CD4-positive, alpha-beta T cell treated with Interleukin-4 for 4 hours (primary cell): ENCODE results near the gene NDNF.
A peak's percentile ranks its signal among the peaks of the same experiment; 100 is the strongest.

Source experiments
- DNase-seq: peaks from one replicate; pipeline ENCODE4 v3.0.0-alpha.2; 2020

NDNF gene

DNA sequence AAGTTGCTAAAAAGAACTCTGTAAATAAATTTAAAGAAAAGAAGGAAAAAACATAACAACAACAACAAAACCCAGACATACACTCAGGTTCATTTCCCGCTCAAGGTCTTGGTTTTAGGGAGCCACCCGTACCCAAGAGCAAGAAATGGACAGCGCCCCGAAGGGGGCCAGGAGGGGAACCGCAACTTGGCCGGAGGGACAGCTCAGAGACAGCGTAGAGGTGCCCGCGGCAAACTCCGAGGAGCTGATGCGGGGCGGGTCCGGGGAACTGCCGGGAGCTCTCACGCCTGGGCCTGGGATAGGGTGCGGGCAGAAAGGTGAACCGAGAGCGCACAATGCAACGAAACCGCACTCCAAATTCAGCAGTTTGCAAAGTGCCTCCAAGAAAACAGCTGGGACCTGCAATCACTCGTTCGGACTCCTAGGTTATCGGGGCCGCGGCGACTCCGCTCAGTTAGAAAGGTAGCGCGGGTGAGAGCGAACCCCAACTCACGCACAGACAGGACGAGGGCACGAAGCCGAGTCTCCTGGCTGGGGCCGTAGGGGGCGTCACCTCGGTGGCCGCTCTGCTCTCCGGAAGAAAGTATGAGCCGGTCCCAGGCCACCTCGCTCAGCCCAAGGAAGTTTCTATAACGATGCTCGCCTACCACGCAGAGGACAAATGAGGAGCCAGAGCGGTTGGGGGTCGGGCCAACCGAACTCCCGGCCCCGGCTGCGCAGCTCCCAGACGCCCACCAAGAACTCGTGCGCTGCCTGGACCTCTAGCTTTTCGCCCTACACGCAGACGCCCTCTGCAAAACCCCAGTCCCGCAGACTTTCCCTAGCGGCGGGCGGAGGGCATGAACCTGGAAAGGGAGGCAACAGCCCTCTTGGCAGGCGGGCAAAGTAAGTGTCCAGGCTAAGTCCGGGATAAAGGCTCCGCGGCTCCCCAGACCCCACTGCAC is 1.4 kb downstream of the NDNF start:
- no peak for DNase-seq

DNA sequence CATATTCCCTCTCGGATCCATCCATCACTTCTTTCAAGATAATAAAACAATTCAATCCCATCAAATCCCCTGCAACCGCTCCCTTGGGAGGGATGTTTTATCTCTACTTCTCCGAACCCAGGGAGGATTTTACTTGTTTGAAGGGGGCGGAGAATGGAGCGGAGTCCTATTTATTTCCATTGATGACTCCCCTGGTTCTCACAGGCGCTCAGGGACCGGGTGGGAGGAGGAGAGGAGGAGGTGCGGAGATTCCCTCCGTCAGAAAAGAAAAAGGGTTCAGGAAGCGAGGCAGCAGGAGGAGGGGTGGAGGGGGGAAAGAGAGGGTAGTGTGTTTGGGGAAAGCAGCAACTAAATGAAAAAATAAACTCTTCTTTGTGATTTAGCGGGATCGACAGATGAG is 2.1 kb downstream of the NDNF start:
- no peak for DNase-seq

DNA sequence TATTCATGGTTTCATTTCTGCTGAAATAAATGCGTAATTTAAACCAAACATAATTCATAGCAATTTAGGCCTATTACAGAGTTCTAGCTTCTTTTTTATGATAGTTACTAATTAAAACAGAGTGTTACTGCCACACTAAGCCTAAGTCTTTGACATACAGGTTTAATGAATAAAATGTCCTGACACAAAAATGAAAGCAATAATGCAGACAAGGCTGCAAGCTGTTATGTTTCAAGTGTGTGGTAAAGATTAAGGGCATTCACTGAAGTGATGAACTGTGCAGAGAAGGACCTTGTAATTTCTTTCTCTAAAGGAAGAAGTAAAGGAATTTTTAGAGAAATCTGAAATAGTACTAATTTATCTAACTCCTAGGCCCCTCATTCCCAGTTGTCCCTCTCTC is 2.9 kb downstream of the NDNF start:
- no peak for DNase-seq

DNA sequence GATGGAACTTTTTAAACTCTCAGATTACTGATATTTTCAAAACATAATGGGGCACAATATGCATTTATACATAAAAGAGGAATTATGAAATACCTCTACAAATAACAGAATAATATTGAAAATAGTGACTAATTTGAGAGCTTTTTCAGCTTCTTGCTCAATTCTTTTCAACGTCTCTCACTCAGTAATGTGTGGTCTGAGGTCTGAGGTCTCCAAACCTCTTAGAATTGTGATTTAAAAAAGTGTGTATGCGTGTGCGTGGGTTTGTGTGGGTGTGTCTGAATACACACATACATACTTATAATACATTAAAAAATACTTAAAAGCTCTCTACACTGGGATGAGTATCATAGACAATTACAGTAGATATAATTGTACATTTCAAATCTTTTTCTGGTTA is 7.9 kb downstream of the NDNF start:
- DNase-seq = no peak

DNA sequence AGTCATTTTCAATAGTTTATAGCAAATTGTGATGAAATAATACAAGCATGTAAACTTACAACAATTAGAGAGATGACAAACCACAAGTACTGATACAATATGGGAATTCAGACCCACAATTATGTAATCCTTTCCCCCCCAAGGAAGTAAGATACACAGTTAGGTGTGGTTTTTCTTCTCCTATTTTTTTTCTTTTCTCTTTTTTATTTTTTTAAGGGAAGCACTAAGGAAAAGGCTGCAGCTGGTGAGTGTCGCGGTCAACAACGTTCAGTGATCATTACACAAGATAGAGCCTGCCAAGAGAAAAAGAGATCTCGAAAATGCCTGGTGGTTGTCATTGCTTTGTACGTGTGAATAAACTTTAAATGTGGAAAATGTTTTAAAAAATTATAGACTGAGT is 9.8 kb downstream of the NDNF start:
- no peak for DNase-seq

DNA sequence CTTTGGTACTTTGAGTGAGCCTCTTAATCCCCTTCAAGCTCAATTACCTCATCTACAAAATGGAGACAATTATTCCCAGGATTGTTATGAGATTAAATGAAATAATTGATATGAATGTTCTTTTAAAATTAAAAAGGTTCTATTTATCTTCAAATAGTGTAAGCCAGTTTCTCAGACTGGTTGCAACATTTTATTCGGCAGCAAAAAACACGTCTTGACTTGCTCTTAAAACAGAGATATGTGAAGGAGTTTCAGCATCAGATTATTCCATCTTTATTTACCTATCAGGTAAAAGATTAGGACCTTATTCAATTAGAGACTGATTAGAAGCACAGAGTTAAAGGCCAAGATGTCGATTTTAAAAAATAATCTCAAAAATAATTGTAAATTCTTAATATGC is 10.5 kb downstream of the NDNF start:
- no peak for DNase-seq

DNA sequence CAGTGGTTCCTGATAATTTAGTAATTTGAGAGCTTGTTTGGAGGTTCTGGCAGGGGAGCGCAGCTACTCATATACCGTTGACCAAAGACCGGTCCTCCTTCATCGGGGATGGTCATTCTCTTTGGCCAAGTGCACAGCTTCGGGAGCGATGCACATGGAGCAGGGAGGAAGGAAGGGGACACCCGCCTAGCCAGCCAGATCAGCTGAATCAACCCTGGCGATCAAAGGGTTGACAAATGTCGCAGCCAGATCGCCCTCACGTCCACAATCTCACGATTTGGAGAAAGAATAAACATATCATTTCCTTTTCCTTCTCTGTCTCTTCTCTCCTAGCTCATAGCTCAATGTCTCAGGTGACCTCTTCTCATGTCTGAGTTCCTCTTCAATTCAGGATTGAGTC is 11.1 kb downstream of the NDNF start:
- DNase-seq = no peak

DNA sequence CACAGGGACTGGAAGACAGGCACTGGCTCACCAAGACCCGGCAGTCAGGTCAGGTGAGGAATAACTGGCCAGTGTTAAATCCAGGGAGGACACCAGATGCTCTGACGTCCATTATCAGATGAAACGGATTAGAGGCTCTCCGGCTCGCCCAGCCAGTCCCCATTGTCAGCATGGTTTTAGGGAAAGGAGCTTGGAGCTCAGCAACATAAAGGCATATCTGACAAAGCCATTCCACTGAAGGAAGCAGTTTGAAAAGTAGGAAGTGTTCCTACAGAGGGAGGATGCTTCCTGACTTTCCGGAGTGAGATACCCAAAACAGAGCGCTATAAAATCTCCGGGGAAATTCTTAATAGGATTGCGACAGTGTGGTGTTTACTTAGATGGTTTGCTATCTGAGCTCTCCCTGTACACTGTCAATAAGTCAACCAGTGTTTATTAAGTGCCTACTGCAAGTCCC is 14.8 kb downstream of the NDNF start:
- no peak for DNase-seq

DNA sequence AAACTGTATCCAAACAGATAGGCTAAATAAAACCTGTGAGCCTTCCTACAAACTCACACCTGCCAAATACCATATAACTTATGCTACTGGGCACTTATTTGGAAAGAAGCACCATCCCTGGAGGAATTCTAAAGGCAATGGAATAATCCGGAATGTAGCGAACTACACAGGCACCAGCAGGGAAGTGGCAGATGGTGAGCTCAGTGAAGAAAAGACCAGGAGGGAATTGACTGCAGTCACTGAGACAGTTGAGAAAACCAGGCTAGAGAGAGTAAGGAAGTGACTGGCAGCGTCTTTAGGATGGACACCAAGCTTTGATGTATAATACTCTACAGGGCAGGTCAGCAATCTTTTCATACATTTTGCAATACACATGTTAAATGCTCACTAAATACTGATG is 16.3 kb downstream of the NDNF start:
- no peak for DNase-seq

DNA sequence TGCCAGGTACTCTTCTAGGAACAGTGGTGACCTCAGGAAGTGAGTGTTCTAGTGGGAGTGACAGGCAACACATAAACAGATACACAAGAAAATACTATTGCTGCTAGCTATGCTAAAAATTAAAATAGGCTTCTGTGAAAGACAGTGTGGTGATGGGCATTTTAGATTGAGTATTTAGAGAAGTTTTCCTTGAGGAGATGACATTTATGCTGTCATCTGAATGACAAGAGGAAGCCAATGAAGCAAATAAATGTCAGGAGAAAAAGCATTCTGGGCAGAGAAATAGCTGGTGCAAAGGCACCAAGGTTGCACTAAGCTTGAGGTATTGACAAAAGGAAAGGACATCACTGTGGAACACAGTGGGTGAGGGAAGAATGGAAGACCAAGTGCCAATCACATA is 18.0 kb downstream of the NDNF start:
- DNase-seq = no peak

DNA sequence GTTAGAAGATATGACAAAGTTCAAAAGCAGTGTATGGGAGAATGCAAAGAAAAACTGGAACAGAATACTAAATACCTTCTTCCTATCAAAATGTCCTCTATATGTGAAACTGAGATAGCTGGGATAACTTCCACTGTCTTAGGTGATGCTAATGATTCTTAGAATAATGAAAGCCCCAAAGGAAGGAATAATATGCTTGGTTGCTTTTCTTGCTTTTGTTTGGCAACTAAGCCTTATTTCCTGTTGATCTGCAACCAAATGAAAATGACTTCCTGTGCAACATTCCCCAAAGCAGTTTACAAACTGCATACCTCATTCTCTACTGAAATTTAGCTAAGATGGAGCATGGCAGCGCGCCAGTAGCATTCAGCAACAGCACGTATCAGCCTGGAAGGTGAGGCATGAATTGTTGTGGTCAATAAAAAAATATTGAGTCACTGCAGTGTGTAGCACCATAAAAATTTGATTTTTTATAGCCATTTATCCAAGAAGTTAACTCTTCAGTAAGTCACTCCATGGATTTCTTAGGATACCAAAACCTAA is 18.7 kb downstream of the NDNF start:
- no peak for DNase-seq

DNA sequence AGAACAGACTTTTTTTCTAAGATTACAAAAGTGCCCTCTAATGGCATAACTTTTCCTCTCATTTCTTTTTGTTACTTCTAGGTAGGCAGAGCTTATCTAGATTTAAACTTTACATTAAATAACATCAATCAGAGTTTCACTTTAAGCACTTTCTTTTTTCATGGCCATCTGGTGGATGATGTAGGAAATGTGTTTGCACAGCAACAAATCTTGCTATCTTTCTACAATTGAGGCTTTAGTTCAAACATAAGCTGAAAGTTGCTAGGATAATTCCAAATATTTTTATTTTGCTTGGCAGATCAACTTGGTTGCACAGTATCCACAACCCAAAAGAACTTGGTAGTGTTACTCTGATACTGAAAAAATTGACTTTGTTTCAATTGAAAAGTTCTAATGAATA is 22.0 kb downstream of the NDNF start:
- no peak for DNase-seq

DNA sequence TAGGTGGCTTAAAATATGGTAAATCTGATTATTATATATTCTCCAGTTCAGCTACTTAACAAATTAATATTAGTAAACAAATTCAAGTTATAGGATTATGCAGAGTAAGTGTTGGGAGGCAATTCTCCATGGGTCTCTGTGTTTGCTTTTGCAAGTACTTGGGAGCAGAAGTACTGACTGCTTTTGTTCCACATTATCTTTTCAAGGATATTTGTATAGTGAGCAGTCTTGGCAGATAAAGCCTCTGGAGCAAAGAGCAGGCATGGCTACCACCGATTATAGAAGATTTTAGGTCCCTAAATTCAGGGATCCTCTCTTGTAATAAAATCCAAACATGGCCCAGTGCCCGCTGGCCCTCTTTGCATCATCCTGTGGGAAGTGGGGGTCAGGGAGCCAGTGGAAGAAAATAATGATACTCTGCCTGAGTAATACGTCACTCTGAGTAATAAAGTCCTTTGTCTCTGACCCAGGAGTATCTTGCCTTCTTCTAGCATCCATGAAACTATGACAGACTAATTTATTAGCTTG is 23.2 kb downstream of the NDNF start:
- no peak for DNase-seq

DNA sequence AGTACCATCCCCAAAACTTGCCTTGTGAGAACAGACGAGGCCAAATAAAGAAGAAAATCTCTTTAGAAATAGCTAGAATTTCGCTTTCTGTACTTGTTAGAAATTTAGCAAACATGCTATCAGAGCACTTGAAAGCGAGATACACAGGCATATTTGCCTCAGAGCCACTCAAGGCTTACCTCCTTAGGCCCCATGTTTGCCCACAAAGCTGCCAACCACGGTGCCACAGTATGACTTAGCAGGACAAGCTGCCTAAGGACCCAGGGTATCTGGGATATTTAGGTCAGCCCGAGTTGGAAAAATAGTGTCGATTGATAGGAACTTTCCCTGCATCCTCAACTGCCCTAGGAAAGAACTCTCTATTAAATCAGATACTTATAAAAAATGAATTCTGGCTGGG is 24.2 kb downstream of the NDNF start:
- DNase-seq = no peak

DNA sequence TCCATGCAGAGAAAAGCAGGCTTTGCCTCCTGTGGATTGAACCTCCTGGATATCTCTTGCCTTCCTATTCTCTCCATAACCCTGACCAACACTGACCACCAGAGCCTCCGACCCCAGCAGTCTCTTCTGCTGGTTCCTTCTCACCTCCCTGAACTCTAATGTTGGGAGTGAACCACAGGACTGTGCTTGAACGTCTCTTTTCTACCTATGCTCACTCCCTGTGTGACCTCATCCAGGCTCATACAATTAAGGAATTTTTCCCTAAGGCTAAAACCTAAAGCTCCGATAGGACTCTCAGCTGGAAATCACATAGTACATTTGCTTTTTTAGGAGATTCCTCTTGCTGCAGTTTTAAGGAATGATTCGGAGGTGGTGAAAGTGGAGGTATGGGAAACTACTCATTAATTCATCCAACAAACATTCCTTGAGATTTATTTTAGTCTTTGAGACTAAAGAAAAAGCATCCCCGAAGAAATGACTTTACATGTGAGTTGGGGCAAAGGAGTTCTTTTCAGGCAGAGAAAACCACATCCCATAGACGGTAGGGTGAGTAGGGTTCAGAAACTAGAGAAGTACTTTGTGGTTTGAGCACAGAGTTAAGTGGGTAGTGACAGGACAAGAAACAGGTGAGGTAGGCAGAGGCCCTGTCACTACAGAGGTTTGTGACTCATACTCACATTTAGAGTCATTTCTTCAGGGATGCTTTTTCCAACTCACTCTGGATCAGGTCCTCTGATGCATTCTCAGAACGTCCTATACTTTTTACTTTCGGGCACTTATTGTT is 30.8 kb downstream of the NDNF start:
- DNase-seq = peak; percentile 15

DNA sequence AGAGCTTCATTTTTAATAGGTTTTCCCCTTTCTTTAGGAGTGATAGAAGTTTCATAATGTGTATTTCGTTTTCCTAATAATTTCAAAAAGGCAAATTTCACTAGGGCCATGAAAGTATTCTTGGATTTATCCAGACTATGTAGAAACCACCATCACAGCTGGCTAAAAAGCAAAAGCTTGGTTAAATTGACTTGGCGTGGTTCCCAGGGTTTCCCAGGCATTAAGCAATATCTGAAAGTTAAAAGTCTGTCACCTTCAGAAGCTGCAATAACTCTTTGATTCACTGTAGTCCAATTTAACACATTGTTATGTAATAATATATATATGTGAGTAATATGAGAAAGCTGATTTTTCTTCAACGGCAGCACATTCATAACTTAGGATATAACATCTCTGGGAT is 38.3 kb downstream of the NDNF start:
- no peak for DNase-seq

DNA sequence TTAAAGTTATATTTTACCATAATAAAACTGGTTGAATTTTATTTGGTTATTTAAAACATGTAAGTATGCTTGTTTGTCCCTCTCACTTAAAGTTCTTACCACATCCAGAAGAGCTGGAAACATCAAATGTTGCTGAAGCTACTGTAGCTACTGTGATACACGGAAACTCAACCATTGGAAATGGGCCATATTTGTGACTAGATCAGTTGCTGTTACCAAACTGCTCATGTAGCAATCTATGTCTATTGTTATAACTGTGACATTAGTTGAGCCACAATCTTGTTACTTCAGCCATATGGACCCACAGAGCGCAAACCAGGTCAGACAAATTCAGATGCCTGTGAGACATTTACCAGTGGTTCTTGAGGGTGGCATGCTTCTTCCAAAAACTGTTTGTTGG is 41.6 kb downstream of the NDNF start:
- DNase-seq = no peak

DNA sequence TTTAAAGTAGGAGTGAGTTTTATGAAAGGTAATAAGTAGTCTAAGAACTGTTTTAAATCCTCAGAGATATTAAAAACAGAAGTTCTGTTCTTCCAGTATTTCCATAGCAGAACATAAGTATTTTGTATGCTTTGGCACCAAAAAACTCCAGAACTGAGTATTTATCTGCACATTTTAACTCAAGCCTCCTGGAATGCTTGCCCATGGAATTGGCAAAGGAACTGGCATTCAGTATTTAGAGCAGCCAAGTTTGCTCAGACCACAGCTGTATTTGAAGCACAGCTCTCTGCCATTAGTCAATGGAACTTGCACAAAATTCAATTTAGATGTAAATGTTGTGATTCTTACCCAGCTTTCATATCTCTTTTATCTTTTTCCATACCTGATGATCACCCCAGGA is 42.2 kb downstream of the NDNF start:
- no peak for DNase-seq

DNA sequence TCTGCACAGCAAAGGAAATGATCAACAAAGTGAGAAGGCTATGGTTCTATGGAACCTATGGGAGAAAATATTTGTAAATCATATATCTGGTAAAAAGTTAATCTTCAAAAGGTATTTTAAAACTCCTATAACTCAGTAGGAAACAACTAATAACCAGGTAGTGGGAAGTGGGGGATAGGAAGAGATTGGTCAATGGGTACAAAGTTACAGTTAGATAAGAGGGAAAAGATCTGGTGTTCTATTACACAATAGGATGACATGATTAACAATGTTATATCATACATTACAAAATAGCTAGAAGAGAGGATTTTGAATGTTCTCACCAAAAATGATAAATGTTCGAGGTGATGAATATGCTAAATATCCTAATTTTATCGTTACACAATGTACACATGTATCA is 46.3 kb downstream of the NDNF start:
- no peak for DNase-seq

DNA sequence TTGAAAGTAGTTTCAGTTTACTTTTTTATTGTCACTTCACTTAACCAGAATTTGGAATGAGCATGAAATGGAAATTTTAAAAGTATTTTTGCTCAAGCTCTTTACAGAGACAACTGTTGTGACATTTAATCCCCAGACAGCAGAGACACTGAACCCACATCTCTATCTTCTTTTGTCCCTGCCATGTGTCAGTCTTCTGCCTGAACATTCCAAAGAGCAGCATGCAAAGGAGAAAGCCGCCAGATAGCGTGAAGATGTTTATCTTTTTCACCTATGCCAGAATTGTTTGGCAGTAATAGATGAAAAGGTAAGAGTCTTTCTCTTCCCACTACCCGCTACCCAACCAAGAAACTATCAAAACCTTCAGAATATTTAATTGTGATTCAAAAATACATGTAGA is 46.8 kb downstream of the NDNF start:
- DNase-seq = no peak

DNA sequence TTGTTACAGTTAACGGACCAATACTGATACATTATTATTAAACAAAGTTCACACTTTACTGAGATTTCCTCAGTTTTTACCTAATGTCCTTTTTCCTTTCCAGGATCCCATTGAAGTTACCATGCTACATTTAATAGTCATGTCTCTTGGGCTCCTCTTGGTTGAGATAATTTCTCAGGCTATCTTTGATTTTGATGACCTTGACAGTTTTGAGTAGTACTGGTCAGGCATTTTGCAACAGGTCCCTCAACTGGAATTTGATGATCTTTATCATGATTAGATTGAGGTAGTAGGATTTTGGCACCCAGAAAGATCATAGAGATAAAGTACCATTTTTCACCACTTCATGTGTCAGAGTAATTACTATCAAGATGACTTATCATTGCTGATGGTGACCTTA is 53.8 kb downstream of the NDNF start:
- no peak for DNase-seq

DNA sequence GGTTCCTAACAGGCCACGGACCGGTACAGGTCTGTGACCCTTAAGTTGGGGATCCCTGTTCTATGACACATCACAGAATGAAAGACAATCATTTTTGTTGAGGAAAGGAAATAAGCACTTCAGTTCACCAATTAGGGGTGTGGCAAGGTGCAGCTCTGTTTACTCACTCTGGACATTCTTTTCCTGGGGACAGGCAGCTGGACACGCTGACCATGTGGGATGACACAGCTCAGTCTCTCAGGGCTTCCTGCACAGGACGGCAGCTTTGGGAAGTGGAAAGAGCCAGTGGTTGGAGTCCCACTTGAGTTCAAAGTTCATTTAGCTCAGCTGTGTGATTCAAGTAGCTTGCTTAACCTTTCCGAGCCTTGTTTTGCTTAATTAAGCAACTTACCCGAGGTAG is 55.7 kb downstream of the NDNF start:
- no peak for DNase-seq

DNA sequence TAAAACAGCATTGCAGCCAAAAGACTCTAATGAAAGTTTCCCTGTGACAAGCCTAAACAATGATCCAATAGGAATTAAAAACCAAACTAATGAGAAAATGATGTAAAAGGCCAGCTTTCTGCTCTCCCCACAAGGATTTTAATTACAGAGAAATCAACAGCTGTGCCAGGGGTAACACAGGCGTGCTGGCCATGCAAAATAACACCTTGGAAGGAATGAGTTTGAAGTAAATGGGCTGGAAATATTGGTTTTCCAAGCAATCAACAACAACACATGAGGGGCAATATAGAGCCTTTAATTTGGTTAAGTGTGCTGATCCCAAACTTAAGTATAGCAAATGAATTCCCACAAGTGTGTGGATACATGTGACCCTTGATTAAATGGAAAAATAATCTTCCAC is 56.9 kb downstream of the NDNF start:
- no peak for DNase-seq

DNA sequence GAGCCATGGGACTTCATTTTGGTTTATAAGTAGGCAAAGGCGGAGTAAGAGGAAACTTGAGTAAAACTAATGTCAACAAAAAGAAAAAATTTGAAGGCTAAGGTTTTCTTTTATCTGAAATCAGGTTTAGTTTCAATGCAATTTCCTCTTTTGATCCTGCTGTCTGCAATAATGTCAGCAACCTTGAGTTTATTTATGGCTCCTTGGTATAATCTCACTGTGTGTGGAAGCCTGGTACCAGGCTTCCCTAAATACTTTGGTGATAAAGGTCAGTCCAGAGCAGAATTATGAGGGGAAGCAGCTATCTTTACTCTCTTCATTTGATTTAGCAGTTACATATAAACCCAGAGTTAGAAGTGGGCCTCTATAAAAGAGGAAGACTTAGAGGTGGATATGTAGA is 57.8 kb downstream of the NDNF start:
- no peak for DNase-seq
